ENCODE measurements around the gene CPNE9.

CPNE9 gene

GRCh38 chr3:9730657-9731205 lies 27.1 kb downstream of the CPNE9 start:
- Histone ChIP-seq H4K20me1 (peaks cover 27 to 40% (median 38%) of the 10 kb centered on the region in 11 experiments; a peak in 21 of 22 replicates), H3K9ac (peak overlapping the region; percentile 66 to 100 (median 97); a peak in 20 of 22 replicates), H3K4me3 (peak overlapping the region; percentile 58 to 100 (median 84)), H3K4me2 (peak overlapping the region; percentile 72 to 87 (median 76)), H3K36me3 (peaks cover 16 to 33% (median 29%) of the 10 kb centered on the region in 11 experiments), H3K4me1 (peaks cover 43 to 77% (median 60%) of the 10 kb centered on the region in 10 experiments), H3K9me3 (replicated peaks in 1 of 11) (no peaks in the 10 kb centered on the region), H3K27ac (peak overlapping the region; percentile 24 to 100 (median 98); a peak in 20 of 22 replicates), H3K27me3 (no peaks in the 10 kb centered on the region)
- no peak for TF ChIP-seq Cebpa-rat (IDR thresholded peaks at IDR 0.05)

- Histone ChIP-seq H3K27ac (peak within 1 kb of the TSS; percentile 98 to 100 (median 100)), H3K9ac (peak within 1 kb of the TSS; percentile 97 to 100 (median 100))
- no peak for TF ChIP-seq Cebpa-rat (IDR thresholded peaks at IDR 0.05)
Observed at GRCh38 chr3:9731206-9732079, 27.8 kb downstream of the CPNE9 start, which contains the start of gene BRPF1. TSS of gene BRPF1 (plus strand) at chr3:9731735. CDS start at chr3:9734141, 2,406 bp downstream.

GRCh38 chr3:9732080-9732739 lies 28.6 kb downstream of the CPNE9 start:
- TF ChIP-seq Cebpa-rat (IDR thresholded peaks at IDR 0.05), result no peak
- Histone ChIP-seq H3K36me3 (peaks cover 31 to 48% (median 44%) of the 10 kb centered on the region in 11 experiments), H3K9ac (peak overlapping the region; percentile 97 to 100 (median 100)), H3K4me2 (peak overlapping the region; percentile 93 to 98 (median 96)), H3K27me3 (no peaks in the 10 kb centered on the region), H4K20me1 (peaks cover 35 to 55% (median 53%) of the 10 kb centered on the region in 11 experiments; a peak in 21 of 22 replicates), H3K9me3 (replicated peaks in 1 of 11) (no peaks in the 10 kb centered on the region), H3K27ac (peak overlapping the region; percentile 98 to 100 (median 100)), H3K4me3 (peak overlapping the region; percentile 92 to 100 (median 98)), H3K4me1 (peaks cover 30 to 80% (median 60%) of the 10 kb centered on the region in 10 experiments)

More at GRCh38 chr3:9731206-9732079, 27.8 kb downstream of the CPNE9 start, which contains the start of gene BRPF1:
- Histone ChIP-seq H3K36me3 (peaks cover 23 to 40% (median 36%) of the 10 kb centered on the region in 11 experiments), H3K27me3 (no peaks in the 10 kb centered on the region), H3K4me1 (peaks cover 38 to 80% (median 64%) of the 10 kb centered on the region in 10 experiments), H3K4me3 (peak within 1 kb of the TSS; percentile 92 to 100 (median 98)), H3K9me3 (replicated peaks in 1 of 11) (no peaks in the 10 kb centered on the region), H3K4me2 (peak within 1 kb of the TSS; percentile 93 to 98 (median 96)), H4K20me1 (peaks cover 27 to 48% (median 45%) of the 10 kb centered on the region in 11 experiments; a peak in 21 of 22 replicates)

DNA sequence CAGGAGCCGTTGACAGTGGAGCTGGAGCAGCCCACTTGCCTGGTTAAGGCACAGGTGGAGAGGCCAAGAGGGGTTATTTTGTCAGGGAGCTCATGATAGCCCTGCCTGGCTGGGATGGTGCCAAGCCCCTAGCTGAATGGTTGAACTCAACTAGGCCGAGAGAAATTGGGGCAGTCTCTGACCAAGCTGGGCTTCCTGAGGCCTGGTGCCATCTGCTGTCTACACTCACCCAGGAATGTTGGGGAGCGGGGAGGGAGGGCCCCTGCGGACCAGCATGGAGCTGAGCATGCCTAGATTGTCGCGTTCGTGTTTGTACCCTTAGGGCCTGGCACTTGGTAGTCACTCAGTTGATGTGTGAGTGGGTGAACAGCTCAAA lies 29.1 kb downstream of the CPNE9 start:
- Histone ChIP-seq H3K27me3 (no peaks in the 10 kb centered on the region), H3K9ac (peak overlapping the region; percentile 97 to 100 (median 100)), H3K9me3 (replicated peaks in 1 of 11) (no peaks in the 10 kb centered on the region), H3K27ac (peak overlapping the region; percentile 98 to 100 (median 100); a peak in 21 of 22 replicates), H3K4me2 (peak overlapping the region; percentile 93 to 98 (median 96)), H3K36me3 (peaks cover 36 to 53% (median 49%) of the 10 kb centered on the region in 11 experiments), H3K4me1 (peaks cover 25 to 76% (median 54%) of the 10 kb centered on the region in 10 experiments), H3K4me3 (peak overlapping the region; percentile 92 to 100 (median 98)), H4K20me1 (peaks cover 40 to 60% (median 58%) of the 10 kb centered on the region in 11 experiments; a peak in 21 of 22 replicates)
- TF ChIP-seq Cebpa-rat (IDR thresholded peaks at IDR 0.05), result no peak

GRCh38 chr3:9736831-9737230 lies 33.2 kb downstream of the CPNE9 start:
- Histone ChIP-seq H3K36me3 (peaks cover 77 to 94% (median 90%) of the 10 kb centered on the region in 11 experiments), H3K27me3 (no peaks in the 10 kb centered on the region), H3K4me1 (peaks cover 16 to 48% (median 43%) of the 10 kb centered on the region in 10 experiments), H3K27ac (no peak overlapping the region), H3K9me3 (replicated peaks in 1 of 11) (no peaks in the 10 kb centered on the region), H4K20me1 (peaks cover 72 to 100% (median 99%) of the 10 kb centered on the region in 11 experiments; a peak in 21 of 22 replicates), H3K4me2 (peak overlapping the region in 2 of 11 experiments; percentile 1 to 96; a peak in 3 of 22 replicates), H3K9ac (peak overlapping the region in 2 of 11 experiments; percentile 15 to 19; a peak in 1 of 22 replicates), H3K4me3 (no peak overlapping the region)
- no peak for TF ChIP-seq Cebpa-rat (IDR thresholded peaks at IDR 0.05)

DNA sequence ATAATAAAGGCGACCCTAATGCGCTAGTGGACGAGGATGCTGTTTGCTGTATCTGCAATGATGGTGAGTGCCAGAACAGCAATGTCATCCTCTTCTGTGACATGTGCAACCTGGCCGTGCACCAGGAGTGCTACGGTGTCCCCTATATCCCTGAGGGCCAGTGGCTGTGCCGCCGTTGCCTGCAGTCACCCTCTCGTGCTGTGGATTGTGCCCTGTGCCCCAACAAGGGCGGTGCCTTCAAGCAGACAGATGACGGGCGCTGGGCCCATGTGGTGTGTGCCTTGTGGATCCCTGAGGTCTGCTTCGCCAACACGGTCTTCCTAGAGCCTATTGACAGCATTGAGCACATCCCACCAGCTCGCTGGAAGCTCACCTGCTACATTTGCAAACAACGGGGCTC lies 35.5 kb downstream of the CPNE9 start:
- H3K27ac ChIP-seq, result no peak overlapping the region
- H3K9ac ChIP-seq, result no peak overlapping the region
- H3K36me3 ChIP-seq, result peaks cover 97 to 100% (median 100%) of the 10 kb centered on the region in 11 experiments
- no peak overlapping the region for H3K4me3 ChIP-seq
- no peaks in the 10 kb centered on the region for H3K27me3 ChIP-seq
- H3K9me3 ChIP-seq (replicated peaks in 1 of 11), result no peaks in the 10 kb centered on the region
- TF ChIP-seq Cebpa-rat (IDR thresholded peaks at IDR 0.05), result no peak
- no peak overlapping the region for H3K4me2 ChIP-seq
- H4K20me1 ChIP-seq, result peaks cover 56 to 100% (median 100%) of the 10 kb centered on the region in 11 experiments; a peak in 21 of 22 replicates
- peaks cover 0 to 32% (median 26%) of the 10 kb centered on the region in 10 experiments; a peak in 17 of 20 replicates for H3K4me1 ChIP-seq

DNA sequence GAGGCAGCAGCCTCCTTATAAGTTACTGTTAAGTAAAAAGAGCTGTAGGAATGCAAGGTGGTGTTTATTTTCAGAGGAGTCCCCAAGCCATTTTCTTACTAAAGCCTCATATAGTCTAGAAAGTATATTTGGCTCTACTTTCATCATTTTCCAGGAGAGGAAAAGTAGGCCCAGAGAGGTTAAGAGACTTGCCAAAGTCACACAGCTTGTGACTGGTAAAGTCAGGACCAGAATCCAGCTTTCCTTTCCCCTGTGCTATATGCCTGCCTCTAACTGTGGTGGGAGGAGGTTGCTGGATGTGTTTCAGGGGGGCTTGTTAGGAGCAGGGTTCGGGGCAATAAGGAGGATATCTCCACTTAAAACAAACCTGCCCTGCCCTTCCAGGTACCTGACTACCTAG lies 38.9 kb downstream of the CPNE9 start:
- Histone ChIP-seq H3K27ac (no peak overlapping the region), H3K36me3 (peaks cover 100% of the 10 kb centered on the region in 11 experiments), H3K4me2 (no peak overlapping the region), H3K9me3 (replicated peaks in 1 of 11) (no peaks in the 10 kb centered on the region), H3K4me3 (no peak overlapping the region), H3K4me1 (peaks cover 26 to 36% (median 30%) of the 10 kb centered on the region in 10 experiments), H3K9ac (no peak overlapping the region), H4K20me1 (peaks cover 34 to 100% (median 100%) of the 10 kb centered on the region in 11 experiments; a peak in 21 of 22 replicates), H3K27me3 (no peaks in the 10 kb centered on the region)
- no peak for TF ChIP-seq Cebpa-rat (IDR thresholded peaks at IDR 0.05)

GRCh38 chr3:9743548-9743947 lies 39.9 kb downstream of the CPNE9 start:
- Histone ChIP-seq H4K20me1 (peaks cover 24 to 100% (median 96%) of the 10 kb centered on the region in 11 experiments; a peak in 21 of 22 replicates), H3K4me2 (no peak overlapping the region), H3K36me3 (peaks cover 100% of the 10 kb centered on the region in 11 experiments), H3K27ac (no peak overlapping the region), H3K4me1 (peaks cover 31 to 46% (median 40%) of the 10 kb centered on the region in 10 experiments), H3K4me3 (no peak overlapping the region), H3K9me3 (replicated peaks in 1 of 11) (no peaks in the 10 kb centered on the region), H3K9ac (no peak overlapping the region), H3K27me3 (no peaks in the 10 kb centered on the region)
- TF ChIP-seq Cebpa-rat (IDR thresholded peaks at IDR 0.05), result no peak

Data from BLaER1 treated with 17β-estradiol and CSF1 and Interleukin-3, amounts not matched to agents 10 nM and 100 nM (cell line).